LNCaP clone FGC (cell line): ENCODE results near the gene TMEM161A.
"Not testable (repeated sequence)": the region's sequence is repeated elsewhere in the genome, so short reads cannot be mapped to it uniquely, and the experiment has no call there.

Experiments used
- DNase-seq: peaks from one replicate; pipeline ENCODE4 v3.0.0-alpha.2; 2011; ENCODE audit warnings: low read depth
- H3K4me3 ChIP-seq: 2 replicates; pipeline ENCODE4 v1.5.1; 2011; ENCODE audit warnings: mild to moderate bottlenecking, low read depth, low read length, control low read depth
- TF ChIP-seq, protein P1 (sequence below): IDR thresholded peaks from 2 replicates; pipeline ENCODE4 v1.5.1; 2012; ENCODE audit warnings: mild to moderate bottlenecking; ENCODE audit not compliant: control insufficient read depth, insufficient read depth; ENCODE audit errors: extremely low read depth

The TMEM161A gene

GRCh38 chr19:19145281-19145680, 7.0 kb upstream of the TMEM161A start:
- DNase-seq = no peak
- TF ChIP-seq, protein P1, sequence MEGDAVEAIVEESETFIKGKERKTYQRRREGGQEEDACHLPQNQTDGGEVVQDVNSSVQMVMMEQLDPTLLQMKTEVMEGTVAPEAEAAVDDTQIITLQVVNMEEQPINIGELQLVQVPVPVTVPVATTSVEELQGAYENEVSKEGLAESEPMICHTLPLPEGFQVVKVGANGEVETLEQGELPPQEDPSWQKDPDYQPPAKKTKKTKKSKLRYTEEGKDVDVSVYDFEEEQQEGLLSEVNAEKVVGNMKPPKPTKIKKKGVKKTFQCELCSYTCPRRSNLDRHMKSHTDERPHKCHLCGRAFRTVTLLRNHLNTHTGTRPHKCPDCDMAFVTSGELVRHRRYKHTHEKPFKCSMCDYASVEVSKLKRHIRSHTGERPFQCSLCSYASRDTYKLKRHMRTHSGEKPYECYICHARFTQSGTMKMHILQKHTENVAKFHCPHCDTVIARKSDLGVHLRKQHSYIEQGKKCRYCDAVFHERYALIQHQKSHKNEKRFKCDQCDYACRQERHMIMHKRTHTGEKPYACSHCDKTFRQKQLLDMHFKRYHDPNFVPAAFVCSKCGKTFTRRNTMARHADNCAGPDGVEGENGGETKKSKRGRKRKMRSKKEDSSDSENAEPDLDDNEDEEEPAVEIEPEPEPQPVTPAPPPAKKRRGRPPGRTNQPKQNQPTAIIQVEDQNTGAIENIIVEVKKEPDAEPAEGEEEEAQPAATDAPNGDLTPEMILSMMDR = no peak
- H3K4me3 ChIP-seq = no peak overlapping the region

GRCh38 chr19:19142347-19142746, 4.1 kb upstream of the TMEM161A start:
- no peak for DNase-seq
- TF ChIP-seq, protein P1 = no peak
- H3K4me3 ChIP-seq = no peak overlapping the region

GRCh38 chr19:19140476-19140875, 2.2 kb upstream of the TMEM161A start:
- no peak overlapping the region for H3K4me3 ChIP-seq
- DNase-seq = no peak
- TF ChIP-seq, protein P1 = no peak

DNA sequence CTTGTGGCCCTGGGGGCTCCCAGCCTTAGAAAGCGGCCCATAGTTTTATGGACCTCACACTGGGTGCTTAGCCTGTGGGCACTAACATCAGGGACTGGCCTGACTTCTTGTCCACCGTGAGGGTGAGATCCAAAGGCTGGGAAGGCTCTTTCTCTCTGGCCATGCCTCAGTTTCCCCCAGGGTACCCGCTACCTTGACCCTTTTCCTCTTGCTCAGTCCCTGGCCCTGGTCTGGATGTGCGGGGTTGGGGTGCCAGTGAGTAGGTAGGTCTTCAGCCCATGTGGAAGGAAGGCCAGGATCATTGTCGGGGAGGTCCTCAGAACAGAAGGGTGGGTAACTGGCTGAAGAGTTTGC, 1.6 kb upstream of the TMEM161A start:
- TF ChIP-seq, protein P1 = no peak
- no peak overlapping the region for H3K4me3 ChIP-seq
- no peak for DNase-seq

DNA sequence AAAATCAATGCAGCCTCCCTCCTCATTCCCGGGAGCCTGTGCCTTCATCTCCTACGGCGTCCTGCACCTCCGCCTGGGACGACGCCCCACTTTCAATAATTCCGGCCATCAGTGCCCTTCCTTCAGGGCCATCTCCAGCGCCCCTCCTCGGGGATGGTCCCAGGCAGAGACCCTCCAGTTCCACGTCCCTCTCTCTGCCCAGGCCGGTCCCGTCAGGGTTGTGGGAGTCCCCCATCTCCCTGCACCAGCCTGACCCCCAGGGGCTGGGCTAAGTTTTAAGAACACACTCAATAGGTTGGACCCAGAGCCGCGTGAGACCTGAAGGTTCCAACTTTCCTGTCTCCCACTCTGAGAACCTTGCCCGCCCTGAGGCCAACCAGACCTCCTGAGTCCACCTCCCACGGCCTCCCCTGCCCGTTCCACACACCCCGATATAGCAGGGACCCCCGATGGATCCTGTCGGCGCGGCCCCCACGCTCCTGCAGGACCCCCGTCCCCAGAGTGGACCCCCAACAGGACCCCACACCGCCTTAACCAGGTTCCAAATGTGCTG, 646 bp downstream of the TMEM161A start:
- no peak for DNase-seq
- H3K4me3 ChIP-seq = peak overlapping the region; percentile 92
- TF ChIP-seq, protein P1 = no peak

DNA sequence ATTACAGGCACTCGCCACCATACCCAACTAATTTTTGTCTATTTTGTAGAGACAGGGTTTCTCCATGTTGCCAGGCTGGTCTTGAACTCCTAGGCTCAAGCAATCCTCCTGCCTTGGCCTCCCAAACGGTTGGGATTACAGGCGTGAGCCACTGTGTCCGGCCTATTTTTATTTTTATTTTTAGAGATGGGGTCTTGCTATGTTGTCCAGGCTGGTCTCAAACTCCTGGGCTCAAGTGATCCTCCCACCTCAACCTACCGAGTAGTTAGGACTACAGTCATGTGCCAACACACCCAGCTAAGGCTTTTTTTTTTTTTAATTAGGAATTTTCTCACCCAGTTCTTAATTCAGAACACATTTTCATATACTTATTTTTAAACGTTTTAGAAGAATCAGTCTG, 2.6 kb downstream of the TMEM161A start:
- not testable (repeated sequence) for H3K4me3 ChIP-seq, DNase-seq

DNA sequence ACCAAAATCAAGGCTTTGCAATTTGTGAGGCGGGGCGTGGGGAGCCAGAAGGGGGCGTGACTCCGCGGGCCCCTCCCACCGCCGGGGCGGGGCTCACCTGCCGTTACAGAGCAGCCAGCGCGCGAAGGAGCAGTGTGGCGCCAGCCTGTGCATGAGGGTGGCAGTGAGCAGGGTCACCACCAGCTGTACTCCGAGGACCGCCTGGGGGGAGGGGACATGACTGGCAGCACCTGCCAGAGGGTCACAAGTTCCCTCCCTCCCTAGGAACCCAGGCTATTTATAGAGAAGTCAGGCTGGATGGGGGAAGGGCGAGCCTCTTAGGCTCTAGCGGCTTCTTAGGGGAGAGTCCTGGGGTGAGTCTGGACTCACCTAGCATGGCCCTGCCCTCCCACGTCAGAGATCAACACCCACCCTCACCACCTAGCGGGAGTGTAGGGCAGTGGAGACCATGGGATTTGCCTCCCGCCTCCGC, 3.6 kb downstream of the TMEM161A start:
- DNase-seq = no peak
- no peak overlapping the region for H3K4me3 ChIP-seq
- TF ChIP-seq, protein P1 = no peak
